Lower leg skin (tissue), 3 donors: ENCODE measurements around the gene TNFSF11.

Experiments
- CTCF ChIP-seq, 3 donors: fragments of 450-650 bp; IDR thresholded peaks; one replicate each; pipeline ENCODE4 v1.5.1; 2016; ENCODE audit warnings: antibody characterized with exemption in 3 of 3, mild to moderate bottlenecking in 3 of 3, moderate library complexity in 2 of 3
- POLR2A ChIP-seq, 2 donors: fragments of 450-650 bp; IDR thresholded peaks; one replicate each; pipeline ENCODE4 v1.6.1; 2016 to 2017; ENCODE audit warnings: antibody characterized with exemption in 2 of 2, mild to moderate bottlenecking in 1 of 2, moderate library complexity in 1 of 2

DNA sequence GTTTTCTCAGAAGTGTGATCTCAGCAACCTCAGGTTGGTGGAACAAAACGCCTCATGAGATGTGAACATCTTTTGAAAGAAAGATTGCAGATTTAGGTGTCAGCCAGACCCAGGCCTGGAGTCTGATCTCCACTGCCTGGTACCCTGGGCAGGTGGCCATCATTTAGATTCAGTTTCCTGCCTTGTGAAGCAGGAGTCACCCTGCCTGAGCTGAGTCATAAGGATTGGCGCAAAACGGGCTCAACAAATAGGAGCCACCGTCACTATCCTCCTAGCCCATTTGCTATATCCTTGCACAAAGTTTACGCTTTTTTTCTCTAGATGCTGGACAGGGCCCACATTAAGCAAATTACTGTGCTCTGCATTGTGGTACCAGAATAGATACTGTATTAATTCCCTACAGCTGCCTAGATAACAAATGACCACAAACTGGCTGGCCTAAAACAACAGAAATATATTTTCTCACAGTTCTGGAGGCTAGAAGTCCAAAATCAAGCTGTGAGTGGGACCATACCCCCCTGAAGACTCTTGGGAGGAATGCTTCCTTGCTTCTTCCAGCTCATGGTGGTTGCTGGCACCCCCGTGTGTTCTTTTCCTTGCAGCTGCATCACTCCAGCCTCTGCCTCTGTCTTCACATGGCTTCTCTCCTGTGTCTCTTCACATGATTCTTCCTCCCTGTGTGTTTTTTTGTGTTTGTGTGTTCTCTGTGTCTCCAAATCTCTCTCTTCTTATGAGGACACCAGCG is 38.2 kb downstream of the TNFSF11 start:
- no peak for TF ChIP-seq CTCF (IDR thresholded peaks at IDR 0.05)
- no peak for TF ChIP-seq POLR2A (IDR thresholded peaks at IDR 0.05)
